Stimulated activated CD4-positive, alpha-beta T cell treated with anti-CD3 and anti-CD28 coated beads, Interleukin-1b, Interleukin-23, amount 100 ng/mL, for 4 hours (primary cell): ENCODE results near the gene BICC1.

Experiments
- DNase-seq, 2 donors: peaks; one replicate each; pipeline ENCODE4 v3.0.0-alpha.2; 2020; ENCODE audit warnings: low read depth in 2 of 2

BICC1 gene

DNA sequence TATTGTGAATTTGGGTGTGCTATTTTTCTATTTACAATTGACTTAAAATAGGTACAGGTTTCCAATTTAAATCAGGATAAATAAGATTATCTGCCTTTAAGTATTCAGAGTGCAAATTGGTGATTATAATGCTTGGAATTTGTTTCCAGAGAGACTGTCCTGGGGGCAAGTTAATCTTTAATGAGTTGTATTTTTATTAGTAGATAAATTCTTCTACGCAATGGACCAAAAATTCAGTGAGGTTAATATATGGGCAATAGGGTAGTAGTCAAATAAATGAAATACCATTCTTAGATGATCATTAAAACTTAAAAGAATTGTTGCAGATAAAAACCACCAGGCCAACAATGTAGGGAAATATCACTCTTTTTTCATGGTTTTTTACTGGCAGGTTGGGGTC lies 3.4 kb downstream of the BICC1 start:
- no peak for DNase-seq

DNA sequence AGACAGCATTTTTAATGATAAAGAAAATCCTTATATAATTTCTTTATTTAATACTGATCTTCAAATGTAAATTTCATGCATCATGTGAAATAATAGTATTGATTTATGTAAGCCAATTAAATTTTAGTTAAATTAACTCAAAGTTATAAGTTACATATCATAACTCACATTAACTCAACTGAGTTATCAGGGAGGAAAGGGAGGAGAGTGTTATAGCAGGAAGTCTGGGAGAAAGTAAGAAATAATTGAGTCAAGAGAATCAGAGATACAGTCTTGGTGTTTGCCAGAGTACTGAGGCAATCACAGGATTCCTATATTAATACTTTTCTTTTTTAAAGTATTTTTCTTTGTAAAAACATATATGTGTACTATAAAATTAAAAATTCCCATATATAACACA lies 4.0 kb downstream of the BICC1 start:
- DNase-seq = no peak

DNA sequence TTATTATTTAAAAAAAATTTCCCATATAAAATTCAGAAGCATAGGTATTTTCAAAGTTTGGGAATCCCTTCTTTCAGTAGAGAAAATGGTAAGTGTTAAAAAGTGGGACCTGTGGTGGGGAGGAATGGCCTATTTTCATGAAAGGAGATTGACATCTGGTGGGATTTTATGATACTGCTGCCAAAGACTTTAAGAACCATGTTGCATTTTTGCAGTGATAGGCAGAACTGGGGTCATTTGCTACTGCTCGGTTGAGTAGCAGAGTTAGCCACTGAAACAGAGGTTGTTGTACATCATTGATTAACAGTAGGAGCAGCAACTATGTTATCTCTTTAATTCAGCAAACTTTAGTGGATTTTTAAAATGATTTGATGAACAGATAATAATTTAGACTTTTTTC lies 4.4 kb downstream of the BICC1 start:
- no peak for DNase-seq

DNA sequence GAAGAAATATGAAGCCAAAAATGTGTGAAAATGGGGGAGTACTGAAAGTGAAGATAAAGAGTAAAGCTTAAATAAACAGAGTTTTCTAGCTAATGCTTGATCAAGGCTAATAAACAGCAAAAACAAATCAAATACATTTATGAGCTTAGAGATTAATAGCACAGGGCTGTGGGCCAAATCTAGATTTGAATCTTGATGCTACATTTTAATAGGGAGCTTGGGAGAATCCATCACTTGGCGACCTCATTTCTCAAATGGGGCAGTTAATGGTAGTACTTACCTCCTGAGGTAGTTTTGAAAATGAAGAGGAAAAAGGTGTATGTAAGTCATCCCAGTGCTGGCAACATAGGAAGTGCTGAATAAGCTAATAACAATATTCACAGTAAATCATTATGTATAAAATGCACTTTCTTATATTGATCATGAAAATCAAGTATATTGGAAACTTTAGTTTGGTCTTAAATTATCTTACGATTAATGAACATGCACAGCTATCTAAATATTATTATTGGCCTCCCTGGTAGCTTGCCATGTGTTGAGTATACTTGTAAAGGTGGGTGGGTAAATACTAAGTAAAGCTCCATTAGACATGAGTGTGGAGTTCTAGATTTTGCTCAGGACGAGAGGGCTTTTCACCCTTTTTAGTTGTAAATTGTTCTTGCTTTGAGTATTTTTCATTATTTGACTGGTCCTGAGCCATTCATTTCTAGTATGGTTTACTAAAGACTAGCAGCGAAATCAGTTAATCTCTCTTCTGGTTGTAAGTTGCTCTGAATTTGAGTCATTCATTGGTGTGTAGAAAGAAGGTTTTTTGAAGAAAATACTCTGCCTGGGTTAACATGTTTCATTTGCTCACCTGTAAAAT lies 5.1 kb downstream of the BICC1 start:
- no peak for DNase-seq

DNA sequence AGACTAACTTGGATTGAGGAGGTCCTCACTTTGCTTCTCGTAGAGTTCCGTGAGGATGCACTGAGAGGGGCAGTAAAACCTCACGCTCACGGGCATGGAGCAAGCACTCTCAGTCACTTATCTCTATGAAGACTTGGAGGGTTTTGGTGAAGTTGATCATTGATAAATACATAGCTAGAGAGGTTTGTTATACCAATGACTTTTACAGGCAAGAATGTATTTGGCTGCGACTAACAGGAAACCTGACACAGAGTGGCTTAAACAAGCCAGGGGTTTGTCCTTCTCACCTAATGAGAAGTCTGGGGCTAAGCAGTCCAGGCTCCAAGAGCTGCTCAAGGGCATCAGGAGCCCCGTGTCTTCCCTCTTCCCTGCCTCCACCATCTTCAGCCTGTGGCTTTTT lies 6.1 kb downstream of the BICC1 start:
- DNase-seq = no peak

DNA sequence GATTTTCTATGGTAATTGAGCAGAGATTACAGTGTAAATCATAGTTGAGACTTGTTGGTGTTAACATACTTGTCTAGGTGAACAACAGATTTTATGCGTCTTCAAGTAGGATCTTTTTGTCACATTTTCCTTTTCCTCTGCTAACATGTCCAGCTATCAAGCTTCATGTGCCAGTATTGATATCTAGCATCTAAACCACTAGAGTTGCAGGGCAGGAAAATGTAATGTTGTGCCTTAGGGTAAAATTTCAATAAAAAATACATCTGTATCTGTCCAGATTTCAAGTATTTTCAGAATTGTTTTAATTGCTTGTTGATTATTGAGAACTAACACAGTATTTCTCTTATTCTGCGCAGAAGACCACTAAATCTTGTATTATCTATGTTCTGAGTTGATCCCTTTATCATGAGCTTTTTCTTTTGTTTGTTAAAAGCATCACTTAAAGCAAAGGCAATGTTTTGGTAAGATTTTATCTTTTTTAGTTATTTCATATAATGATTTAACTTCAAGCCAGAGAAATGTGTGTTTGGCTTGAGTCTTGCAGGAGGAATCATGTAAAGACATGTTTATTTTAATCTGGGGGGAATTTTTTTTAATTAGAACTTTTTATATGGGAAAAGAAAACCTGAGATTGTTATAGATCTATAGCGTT lies 16.5 kb downstream of the BICC1 start:
- no peak for DNase-seq

DNA sequence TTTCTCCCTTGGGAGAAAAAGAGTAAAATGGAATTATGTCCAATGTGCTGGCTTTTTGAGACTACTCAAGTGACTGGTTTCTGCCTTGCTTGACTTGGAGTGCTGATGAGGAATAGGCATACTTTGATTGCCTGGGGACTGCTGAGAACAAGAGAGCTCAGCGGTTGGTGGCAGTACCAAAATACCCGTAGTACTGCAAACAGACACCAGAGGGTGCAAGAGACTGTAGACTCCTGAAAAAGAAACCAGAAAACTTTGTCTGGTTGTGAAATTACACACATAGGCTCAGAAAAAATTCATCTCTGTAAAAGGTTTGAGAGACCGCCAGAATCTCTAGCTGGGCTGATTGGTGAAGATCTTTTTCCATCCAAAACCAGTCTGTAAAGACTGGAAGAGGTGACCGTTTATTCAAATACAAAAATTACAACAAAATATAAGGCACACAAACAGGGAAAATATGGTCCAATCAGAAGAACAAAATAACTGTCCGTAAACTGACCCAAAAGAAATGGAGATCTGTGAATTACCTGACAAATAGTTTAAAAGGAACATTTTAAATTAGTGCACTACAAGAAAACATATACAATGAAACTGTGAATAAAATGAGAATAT lies 18.5 kb downstream of the BICC1 start:
- DNase-seq = peak; percentile 3 to 18

DNA sequence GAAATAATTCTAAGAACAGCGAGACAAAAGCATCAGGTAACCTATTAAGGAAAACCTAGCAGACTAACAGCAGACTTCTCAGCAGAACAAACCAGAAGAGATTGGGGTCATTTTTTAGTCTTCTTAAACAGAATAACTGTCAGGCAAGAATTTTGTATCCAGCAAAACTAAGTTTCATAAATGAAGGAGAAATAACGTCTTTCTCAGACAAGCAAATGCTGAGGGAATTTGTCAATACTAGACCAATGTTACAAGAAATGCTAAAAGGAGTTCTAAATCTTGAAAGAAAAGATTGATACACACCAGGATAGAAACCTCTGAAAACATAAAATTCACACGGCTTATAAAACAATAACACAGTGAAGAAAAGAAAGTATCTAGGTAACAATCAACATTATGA lies 22.6 kb downstream of the BICC1 start:
- DNase-seq = no peak

DNA sequence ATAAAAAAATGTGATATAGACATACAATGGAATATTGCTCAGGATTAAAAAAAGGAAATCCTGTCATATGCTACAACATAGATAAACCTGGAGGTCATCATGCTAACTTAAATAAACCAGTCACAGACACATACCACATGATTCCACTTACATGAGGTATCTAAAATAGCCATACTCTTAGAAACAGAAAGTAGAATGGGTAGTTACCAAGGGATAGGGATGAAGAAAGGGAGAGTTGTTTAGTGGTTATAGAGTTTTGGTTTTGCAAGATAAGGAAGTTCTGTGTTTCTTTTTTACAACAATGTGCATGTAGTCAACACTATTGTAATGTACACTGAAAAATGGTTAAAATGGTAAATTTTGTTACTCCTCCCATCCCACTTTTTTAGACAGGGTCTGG lies 30.5 kb downstream of the BICC1 start:
- no peak for DNase-seq

DNA sequence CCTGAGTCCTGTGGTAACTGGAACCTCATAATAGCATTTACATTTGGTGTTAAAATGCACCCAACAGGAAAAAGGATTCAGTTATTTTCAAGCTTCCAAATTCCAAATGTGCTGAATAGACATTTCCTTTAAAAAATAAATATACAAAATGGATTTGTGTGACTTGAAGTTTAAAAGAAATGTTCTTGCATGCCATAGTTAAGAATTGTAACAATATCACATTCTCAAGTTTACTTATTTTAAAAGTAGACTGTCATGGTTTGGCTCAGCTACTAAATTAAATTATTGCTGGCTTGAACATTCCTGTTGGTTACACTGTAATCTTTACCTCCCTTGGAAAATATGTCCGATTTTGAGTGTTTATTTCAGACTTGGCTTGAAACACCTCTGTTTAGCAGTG lies 31.5 kb downstream of the BICC1 start:
- no peak for DNase-seq

DNA sequence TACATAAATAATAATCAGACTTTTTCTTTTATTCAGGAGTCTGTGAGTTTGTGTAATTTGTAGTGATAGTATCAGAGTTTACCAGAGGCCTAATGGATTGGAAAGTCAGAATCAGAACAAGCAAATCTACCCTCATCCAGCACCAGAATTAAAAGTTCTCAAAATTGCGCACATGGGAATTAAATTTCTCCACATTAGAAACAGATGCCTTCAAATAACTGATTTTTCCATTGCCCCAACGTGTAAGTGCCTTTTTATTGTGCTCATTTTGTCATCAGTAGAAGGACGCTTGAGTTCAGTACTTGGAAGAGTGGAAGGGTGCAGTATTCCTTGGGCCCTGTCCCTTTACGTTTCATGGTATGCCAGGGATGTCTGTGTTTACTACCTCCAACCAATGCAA lies 32.8 kb downstream of the BICC1 start:
- DNase-seq = no peak

DNA sequence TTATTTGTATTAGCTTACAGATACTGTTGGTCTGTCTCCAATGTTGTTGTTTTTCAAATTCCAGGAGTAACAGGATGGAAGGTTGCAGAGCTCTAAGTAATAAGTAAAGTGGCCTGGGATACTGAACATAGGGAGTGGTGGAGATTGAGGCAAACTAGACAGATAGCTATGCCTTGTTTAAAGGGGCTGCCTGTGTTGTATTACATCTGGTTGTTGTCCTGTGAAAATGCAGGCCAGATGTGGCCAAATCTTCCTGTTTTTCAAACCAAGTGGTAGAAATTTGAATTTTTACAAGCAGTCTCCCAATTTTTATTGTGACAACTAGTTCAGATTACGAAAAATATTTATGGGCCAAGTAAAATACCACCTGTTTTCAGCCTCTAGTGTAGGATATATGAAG lies 33.5 kb downstream of the BICC1 start:
- DNase-seq = no peak

DNA sequence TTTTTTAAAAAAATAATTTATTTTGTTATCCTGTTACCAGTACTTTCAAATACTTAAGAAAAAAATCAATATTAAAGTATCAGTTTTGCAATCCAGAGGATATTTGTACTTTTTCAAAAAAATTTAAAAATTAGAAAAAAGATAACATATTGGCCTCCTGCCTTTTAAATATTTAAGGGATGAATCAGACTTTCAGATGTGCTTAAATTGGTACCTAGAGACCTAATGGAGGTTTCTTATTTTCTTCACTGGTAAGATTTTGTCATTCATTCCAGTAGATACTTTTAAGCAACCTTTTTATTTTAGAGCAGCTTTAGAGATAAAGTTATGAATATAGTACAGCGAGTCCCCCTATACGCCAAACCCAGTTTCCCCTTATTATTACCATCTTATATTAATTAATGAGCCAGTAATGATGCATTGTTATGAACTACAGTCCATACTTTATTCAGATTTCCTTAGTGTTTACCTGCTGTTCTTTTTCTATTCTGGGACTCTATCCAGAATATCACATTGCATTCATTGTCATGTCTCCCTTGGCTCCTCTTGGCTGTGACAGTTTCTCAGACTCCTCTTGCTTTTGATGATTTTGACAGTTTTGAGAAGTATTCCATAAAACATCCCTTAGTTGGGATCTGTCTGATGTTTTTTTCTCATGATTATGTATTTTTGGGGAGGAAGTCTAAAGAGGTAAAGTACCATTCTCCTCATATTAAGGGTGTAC lies 34.2 kb downstream of the BICC1 start:
- no peak for DNase-seq

DNA sequence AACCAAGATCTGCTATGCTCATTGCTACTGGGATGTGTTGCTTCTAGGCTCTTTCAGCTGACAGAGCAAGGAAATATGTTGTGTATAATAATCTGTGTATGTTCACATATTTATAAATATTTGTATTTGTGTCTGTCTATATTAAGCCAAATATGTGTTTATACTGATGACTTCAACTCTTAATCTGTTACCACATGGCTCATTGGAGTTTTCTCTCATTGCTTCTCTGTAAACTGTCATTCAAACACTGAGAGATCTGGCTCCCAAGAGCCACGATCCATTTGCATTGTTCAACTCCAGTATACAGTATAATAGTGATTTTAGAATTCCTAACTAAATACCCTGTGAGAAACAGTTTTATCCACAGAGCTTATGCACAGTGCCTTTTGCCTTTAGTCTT lies 35.3 kb downstream of the BICC1 start:
- no peak for DNase-seq

DNA sequence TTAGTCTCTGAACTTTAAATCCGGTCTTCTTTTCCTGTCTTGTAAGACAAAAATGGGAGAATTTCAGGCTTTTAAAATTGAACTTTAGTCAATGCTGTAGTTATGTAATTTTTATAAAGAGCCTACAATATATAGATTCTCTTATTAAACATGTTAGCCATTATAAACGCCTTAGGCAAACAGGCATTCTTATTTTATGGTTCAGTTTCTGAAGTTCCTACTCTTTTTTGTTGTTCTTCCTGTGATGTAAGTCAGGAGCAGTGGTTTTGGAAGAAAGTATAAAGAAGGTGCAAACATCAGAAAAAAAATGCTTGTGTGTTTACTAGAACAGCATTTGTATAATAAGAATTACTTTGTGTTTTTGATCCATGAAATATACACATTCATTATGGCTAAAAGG lies 41.6 kb downstream of the BICC1 start:
- no peak for DNase-seq

DNA sequence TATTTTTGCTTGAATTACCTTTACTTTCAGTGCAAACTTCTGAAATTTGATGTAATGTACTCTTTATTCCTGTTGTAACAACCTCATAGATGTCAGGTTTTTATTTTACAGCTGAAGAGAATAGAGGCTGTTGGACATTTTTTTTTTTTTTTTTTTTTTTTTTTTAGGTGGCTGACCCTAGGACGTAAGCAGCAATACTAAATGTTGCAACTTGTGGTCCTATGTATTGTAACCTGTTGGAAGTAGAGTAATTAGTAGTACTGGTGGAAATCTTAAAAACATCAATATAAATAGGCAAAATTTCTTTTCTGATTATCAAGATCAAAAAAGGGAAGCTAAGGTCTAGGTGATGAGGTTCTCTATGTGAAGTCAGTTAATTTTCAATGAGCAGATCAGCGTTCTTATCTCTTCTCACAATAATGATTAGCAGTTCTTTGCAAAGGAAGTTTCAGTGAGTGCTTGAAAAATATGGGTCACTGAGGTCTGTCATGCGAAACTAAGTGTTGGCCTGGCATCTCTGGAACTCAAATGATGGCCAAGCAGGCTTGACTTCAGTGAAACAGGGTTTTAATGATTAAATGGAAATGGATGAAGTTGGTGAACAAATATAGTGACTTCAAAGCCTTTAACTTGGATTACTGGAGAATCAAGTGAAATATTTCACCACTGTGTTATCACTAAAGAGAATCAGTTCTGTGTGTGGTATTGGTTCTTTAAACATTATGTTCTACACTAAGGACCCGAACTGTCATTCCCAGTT lies 42.7 kb downstream of the BICC1 start:
- no peak for DNase-seq

DNA sequence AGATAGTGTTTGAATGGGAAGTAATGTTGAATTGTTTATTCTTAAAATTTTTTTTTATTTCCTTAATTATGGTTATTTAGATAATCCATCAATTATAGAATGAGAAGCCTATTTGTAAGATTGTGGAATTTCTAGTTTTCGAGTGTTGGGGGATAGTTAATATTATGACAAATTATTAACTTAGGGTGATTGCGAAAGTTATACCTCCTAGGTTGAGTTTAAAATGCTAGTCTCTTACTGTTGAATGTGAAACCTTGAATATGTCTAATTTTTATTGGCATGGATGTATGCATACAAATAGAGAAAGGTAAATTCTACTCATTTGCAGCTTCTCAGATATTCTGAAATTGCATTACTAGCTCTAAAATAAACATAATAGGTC lies 43.2 kb downstream of the BICC1 start:
- DNase-seq = no peak

DNA sequence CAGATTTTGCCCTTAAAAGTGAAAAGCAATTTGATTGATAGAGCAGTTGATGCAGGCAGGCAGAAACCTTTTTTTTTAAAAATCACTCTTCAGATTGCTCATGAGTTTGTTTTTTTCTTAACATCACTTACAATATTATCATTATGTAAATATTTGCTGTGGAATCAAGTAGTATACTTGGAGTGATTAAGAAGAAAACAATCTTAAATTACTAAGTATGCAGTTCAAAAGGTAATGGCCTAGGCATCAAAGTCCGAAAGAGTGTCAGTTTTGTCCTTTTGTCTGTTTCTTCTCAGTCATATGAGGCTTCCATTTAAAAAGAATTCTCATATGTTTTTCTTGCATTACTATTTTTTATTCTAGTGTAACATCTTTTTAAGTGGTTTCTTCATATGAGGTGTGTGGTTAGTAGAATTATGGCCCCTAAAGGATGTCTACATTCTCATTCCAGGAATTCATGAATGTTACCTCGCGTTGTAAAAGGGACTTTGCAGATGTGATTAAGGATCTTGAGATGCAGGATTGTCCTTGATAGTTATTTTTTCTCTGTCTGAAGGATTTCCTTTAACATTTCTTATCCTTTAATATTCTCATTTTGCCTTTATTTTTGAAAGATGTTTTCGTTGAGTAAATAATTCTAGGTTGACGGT lies 44.0 kb downstream of the BICC1 start:
- DNase-seq = no peak

DNA sequence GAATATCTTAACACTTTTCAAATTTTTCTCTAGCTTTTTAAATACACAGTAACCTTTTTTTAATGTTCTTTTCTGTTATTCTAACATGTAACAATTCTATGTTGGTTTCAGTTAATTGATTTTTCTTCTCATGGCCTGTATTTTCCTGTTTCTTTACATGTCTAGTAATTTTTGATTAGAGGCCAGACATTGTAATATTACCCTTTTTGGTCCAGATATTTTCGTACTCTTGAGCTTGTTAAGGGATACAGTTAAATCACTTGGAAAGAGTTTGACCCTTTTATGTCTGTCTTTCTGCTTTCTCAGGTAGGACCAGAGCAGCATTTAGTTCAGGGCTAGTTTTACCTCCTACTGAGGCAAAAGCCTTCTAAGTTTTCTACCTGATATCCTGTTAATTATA lies 45.0 kb downstream of the BICC1 start:
- no peak for DNase-seq

DNA sequence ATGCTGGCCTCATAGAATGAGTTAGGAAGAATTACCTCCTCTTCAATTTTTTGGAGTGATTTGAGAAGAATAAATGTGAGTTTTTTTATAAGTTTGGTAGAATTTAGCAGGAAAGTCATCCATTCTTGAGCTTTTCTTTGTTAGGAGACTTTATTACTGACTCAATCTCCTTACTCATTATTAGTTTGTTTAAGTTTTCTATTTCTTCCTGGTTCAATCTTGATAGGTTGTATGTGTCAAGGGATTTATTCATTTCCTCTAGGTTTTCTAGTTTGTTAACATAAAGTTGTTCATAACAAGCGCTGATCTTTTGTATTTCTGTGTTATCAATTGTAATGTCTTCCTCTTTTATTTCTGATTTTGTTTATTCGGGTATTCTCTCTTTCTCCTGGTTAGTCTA lies 47.4 kb downstream of the BICC1 start:
- no peak for DNase-seq

DNA sequence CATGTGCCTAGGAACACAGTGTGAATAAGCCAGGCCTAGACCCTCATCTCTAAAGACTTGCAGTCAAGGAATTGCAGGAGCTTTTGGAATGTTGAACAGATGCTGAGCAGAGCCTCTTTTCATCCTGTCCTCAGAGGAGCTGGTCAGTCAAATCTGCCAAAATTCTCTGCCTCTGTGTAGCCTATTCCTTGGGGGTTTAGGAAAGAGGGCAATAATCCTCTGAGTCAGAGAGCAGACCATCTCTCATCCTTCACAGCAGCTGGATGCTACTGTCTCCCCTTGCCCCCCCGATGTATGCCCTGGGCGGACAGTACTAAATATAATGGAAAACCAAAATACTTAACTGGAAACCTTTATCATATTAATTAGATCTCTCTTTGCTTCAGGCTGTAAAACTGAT lies 52.6 kb downstream of the BICC1 start:
- no peak for DNase-seq
